ENCODE results near the gene UFSP2. TPM values are rescaled to one million over a fixed set of nuclear protein-coding genes. Genes with fewer than 3 reads are reported as not detected.

The UFSP2 gene
- total RNA-seq, 1 donor from 2014 or later: 20.4 TPM

DNA sequence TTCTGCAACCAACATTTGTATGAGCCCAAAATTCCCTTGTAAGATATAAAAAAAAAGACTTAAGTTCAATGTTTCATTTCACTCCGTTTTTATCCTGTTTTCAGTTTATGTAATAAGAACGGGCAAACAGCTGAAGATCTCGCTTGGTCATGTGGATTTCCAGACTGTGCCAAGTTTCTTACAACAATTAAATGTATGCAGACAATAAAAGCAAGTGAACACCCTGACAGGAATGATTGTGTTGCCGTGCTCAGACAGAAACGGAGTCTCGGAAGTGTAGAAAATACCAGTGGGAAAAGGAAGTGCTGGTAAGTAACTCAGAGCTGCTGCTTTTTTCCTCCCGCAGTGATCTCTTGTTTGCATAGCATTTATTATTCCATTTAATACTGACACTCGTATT is 26.3 kb downstream of the UFSP2 start:
- H3K4me3 ChIP-seq: peak overlapping the region in 1 of 2 donors; percentile 10
- peaks cover 0 to 25% of the 10 kb centered on the region in 2 donors for H3K36me3 ChIP-seq
- intact Hi-C loops (cut with DNase I): loop anchor here (10.0 kb wide), 2 partner anchors 185 to 195 kb away; partner anchors contain the start of genes CFAP97 and SNX25
- TF ChIP-seq CTCF (IDR thresholded peaks at IDR 0.05) (no peak), POLR2A (IDR thresholded peaks at IDR 0.05) (no peak), POLR2AphosphoS5 (IDR thresholded peaks at IDR 0.05; ENCODE audit: insufficient read depth in 1 of 2, low read depth in 1 of 2) (peak in 1 of 2 donors; percentile 7)
- peaks cover 14% of the 10 kb centered on the region for H3K4me1 ChIP-seq
- no peak overlapping the region for H3K27ac ChIP-seq
- DNase-seq (ENCODE audit: extremely low spot score in 2 of 2): no peak
- H3K27me3 ChIP-seq: no peaks in the 10 kb centered on the region
- no peaks in the 10 kb centered on the region for H3K9me3 ChIP-seq

- intact Hi-C loops (cut with DNase I): loop anchor here (10.0 kb wide), 2 partner anchors 186 to 194 kb away; partner anchors contain the start of genes CFAP97 and SNX25
- H3K4me1 ChIP-seq: peaks cover 14% of the 10 kb centered on the region
- no peak overlapping the region for H3K27ac ChIP-seq
- H3K36me3 ChIP-seq: peaks cover 0 to 25% of the 10 kb centered on the region in 2 donors
- no peak overlapping the region for H3K4me3 ChIP-seq
- no peak for TF ChIP-seq POLR2AphosphoS5 (IDR thresholded peaks at IDR 0.05; ENCODE audit: insufficient read depth in 1 of 2, low read depth in 1 of 2)
- TF ChIP-seq CTCF (IDR thresholded peaks at IDR 0.05): no peak
- TF ChIP-seq POLR2A (IDR thresholded peaks at IDR 0.05): no peak
- no peaks in the 10 kb centered on the region for H3K9me3 ChIP-seq
- H3K27me3 ChIP-seq: no peaks in the 10 kb centered on the region
- DNase-seq (ENCODE audit: extremely low spot score in 2 of 2): no peak
Observed at GRCh38 chr4:185398618-185399017, 27.1 kb downstream of the UFSP2 start.

GRCh38 chr4:185396724-185397385 is 28.9 kb downstream of the UFSP2 start, which contains the start of gene ANKRD37:
Gene ANKRD37 (plus strand): TSS chr4:185396841. CDS start chr4:185396924, 83 bp downstream.
- DNase-seq (ENCODE audit: extremely low spot score in 2 of 2): peak in 1 of 2 donors; percentile 92
- Histone ChIP-seq H3K27me3 (no peaks in the 10 kb centered on the region), H3K4me3 (peak within 1 kb of the TSS; percentile 80 to 83), H3K9me3 (no peaks in the 10 kb centered on the region), H3K4me1 (peaks cover 14% of the 10 kb centered on the region), H3K36me3 (peaks cover 0 to 10% of the 10 kb centered on the region in 2 donors), H3K27ac (peak within 1 kb of the TSS; percentile 100)
- intact Hi-C loops (cut with DNase I): loop anchor here (10.0 kb wide), 2 partner anchors 188 to 192 kb away; partner anchors contain the start of genes CFAP97 and SNX25
- no peak for TF ChIP-seq POLR2A (IDR thresholded peaks at IDR 0.05)
- TF ChIP-seq CTCF (IDR thresholded peaks at IDR 0.05): no peak
- TF ChIP-seq POLR2AphosphoS5 (IDR thresholded peaks at IDR 0.05; ENCODE audit: insufficient read depth in 1 of 2, low read depth in 1 of 2): no peak

GRCh38 chr4:185395956-185396723 is 29.6 kb downstream of the UFSP2 start:
- peak overlapping the region; percentile 100 for H3K27ac ChIP-seq
- peaks cover 14% of the 10 kb centered on the region for H3K4me1 ChIP-seq
- TF ChIP-seq POLR2AphosphoS5 (IDR thresholded peaks at IDR 0.05; ENCODE audit: insufficient read depth in 1 of 2, low read depth in 1 of 2): peak; percentile 66 to 97
- peak; percentile 65 to 88 for TF ChIP-seq POLR2A (IDR thresholded peaks at IDR 0.05)
- no peak for TF ChIP-seq CTCF (IDR thresholded peaks at IDR 0.05)
- intact Hi-C loops (cut with DNase I): loop anchor here (10.0 kb wide), 2 partner anchors 189 to 191 kb away; partner anchors contain the start of genes CFAP97 and SNX25
- H3K9me3 ChIP-seq: no peaks in the 10 kb centered on the region
- H3K36me3 ChIP-seq: peaks cover 0 to 4% of the 10 kb centered on the region in 2 donors
- no peaks in the 10 kb centered on the region for H3K27me3 ChIP-seq
- peak overlapping the region; percentile 80 to 83 for H3K4me3 ChIP-seq
- peak; percentile 97 to 98 for DNase-seq (ENCODE audit: extremely low spot score in 2 of 2)
